IMR-90 (cell line): ENCODE measurements around the gene THEM5. TPM values are rescaled to one million over a fixed set of nuclear protein-coding genes. Genes with fewer than 3 reads are reported as not detected.
A peak's percentile ranks its signal among the peaks of the same experiment; 100 is the strongest.

ENCODE experiments used
- ATAC-seq: fragments of 200-7000 bp; cut with Tn5 transposase; 2 replicates; pipeline ENCODE4 v1.9.1; 2020; ENCODE audit warnings: low read depth, mild to moderate bottlenecking, moderate library complexity
- BruUV-seq: library from RNA; stranded (reverse); fragments of 400-500 nt; replicated peaks from 2 replicates; lab custom pipeline; 2021; lab: Mats Ljungman, UMichigan
- CTCF ChIA-PET: fragments of 300-600 bp; formaldehyde crosslinking; extraction: SDS; loops from one replicate; lab custom pipeline; 2021; ENCODE audit warnings: antibody characterized with exemption; lab: Yijun Ruan, JAX
- POLR2A ChIA-PET: fragments of 300-600 bp; sonication (Branson Sonifier 250); formaldehyde crosslinking; loops from one replicate; lab custom pipeline; 2022; ENCODE audit warnings: antibody characterized with exemption; ENCODE audit not compliant: unreplicated experiment; lab: Charles Lee
- DNase-seq: peaks from one replicate; pipeline ENCODE4 v3.0.0; 2013
- H2AFZ ChIP-seq: replicated peaks from 2 replicates; pipeline ENCODE3; 2013; ENCODE audit warnings: low read length, mild to moderate bottlenecking; ENCODE audit not compliant: poor library complexity
- H2AK5ac ChIP-seq: 2 replicates; pipeline ENCODE4 v1.6.1; 2013; ENCODE audit warnings: low read depth, low read length, inconsistent platforms
- H2AK9ac ChIP-seq: replicated peaks from 2 replicates; pipeline ENCODE3; 2013; ENCODE audit warnings: mild to moderate bottlenecking, low read depth, low read length, moderate library complexity; ENCODE audit not compliant: poor library complexity
- H2BK120ac ChIP-seq: 2 replicates; pipeline ENCODE4 v1.6.1; 2013; ENCODE audit warnings: low read depth, low read length, inconsistent platforms
- H2BK15ac ChIP-seq: 3 replicates; pipeline ENCODE4 v1.6.1; 2013; ENCODE audit warnings: low read depth, low read length, inconsistent platforms
- H2BK20ac ChIP-seq: 2 replicates; pipeline ENCODE4 v1.6.1; 2013; ENCODE audit warnings: low read depth, mild to moderate bottlenecking, inconsistent platforms, low read length, moderate library complexity
- H2BK5ac ChIP-seq: 2 replicates; pipeline ENCODE4 v1.6.1; 2013; ENCODE audit warnings: mild to moderate bottlenecking, low read depth, low read length, inconsistent platforms; ENCODE audit not compliant: poor library complexity, severe bottlenecking
- H3K14ac ChIP-seq: replicated peaks from 2 replicates; pipeline ENCODE4 v1.6.1; 2013; ENCODE audit warnings: low read depth, low read length, inconsistent platforms
- H3K18ac ChIP-seq: 2 replicates; pipeline ENCODE4 v1.6.1; 2013; ENCODE audit warnings: low read depth, low read length, control low read depth
- H3K23ac ChIP-seq: 2 replicates; pipeline ENCODE4 v1.6.1; 2013; ENCODE audit warnings: low read depth, low read length, inconsistent platforms
- H3K27ac ChIP-seq: 2 replicates; pipeline ENCODE4 v1.5.1; 2013; ENCODE audit warnings: mild to moderate bottlenecking, control low read depth, low read length; ENCODE audit not compliant: insufficient read depth
- H3K27me3 ChIP-seq: 2 replicates; pipeline ENCODE4 v1.6.1; 2013; ENCODE audit warnings: low read length; ENCODE audit not compliant: control insufficient read depth, insufficient read depth
- H3K36me3 ChIP-seq: 2 replicates; pipeline ENCODE4 v1.6.1; 2013; ENCODE audit warnings: low read length, mixed read lengths; ENCODE audit not compliant: control insufficient read depth, insufficient read depth
- H3K4ac ChIP-seq: 2 replicates; pipeline ENCODE4 v1.6.1; 2013; ENCODE audit warnings: low read depth, low read length, inconsistent platforms
- H3K4me1 ChIP-seq: 2 replicates; pipeline ENCODE4 v1.6.1; 2013; ENCODE audit warnings: low read length, mixed read lengths; ENCODE audit not compliant: control insufficient read depth, insufficient read depth
- H3K4me2 ChIP-seq: 2 replicates; pipeline ENCODE4 v1.6.1; 2013; ENCODE audit warnings: low read depth, mild to moderate bottlenecking, control low read depth, low read length, moderate library complexity
- H3K4me3 ChIP-seq: 2 replicates; pipeline ENCODE4 v1.5.1; 2013; ENCODE audit warnings: low read depth, mild to moderate bottlenecking, control low read depth, low read length, moderate library complexity; ENCODE audit not compliant: insufficient read depth
- H3K56ac ChIP-seq: 2 replicates; pipeline ENCODE4 v1.6.1; 2013; ENCODE audit warnings: low read length, inconsistent platforms; ENCODE audit not compliant: insufficient read depth; ENCODE audit errors: extremely low read depth
- H3K79me1 ChIP-seq, 2 experiments: 2 replicates each; pipeline ENCODE4 v1.6.1; 2013; ENCODE audit warnings: low read length in 2 of 2, inconsistent platforms in 1 of 2, low read depth in 1 of 2
- H3K9ac ChIP-seq: 2 replicates; pipeline ENCODE4 v1.6.1; 2013; ENCODE audit warnings: low read depth, low read length, control low read depth
- H3K9me1 ChIP-seq: 2 replicates; pipeline ENCODE4 v1.6.1; 2013; ENCODE audit warnings: low read length, inconsistent platforms; ENCODE audit not compliant: insufficient read depth
- H3K9me3 ChIP-seq: 2 replicates; pipeline ENCODE4 v1.6.1; 2013; ENCODE audit warnings: low read length; ENCODE audit not compliant: control insufficient read depth, insufficient read depth
- H4K20me1 ChIP-seq: 2 replicates; pipeline ENCODE4 v1.6.1; 2013; ENCODE audit warnings: low read length, inconsistent platforms; ENCODE audit not compliant: insufficient read depth
- H4K5ac ChIP-seq: 2 replicates; pipeline ENCODE4 v1.6.1; 2013; ENCODE audit warnings: mild to moderate bottlenecking, low read depth, low read length, control low read depth
- H4K8ac ChIP-seq, 2 experiments: 2 replicates each; pipeline ENCODE4 v1.6.1; 2013; ENCODE audit warnings: low read depth in 2 of 2, low read length in 2 of 2, control low read depth in 1 of 2, inconsistent platforms in 1 of 2
- H4K91ac ChIP-seq: 2 replicates; pipeline ENCODE4 v1.6.1; 2013; ENCODE audit warnings: low read depth, low read length, inconsistent platforms; ENCODE audit not compliant: insufficient read depth
- BHLHE40 ChIP-seq: fragments of 150-350 bp; IDR thresholded peaks from 2 replicates; pipeline ENCODE4 v1.6.1; 2016; ENCODE audit warnings: mild to moderate bottlenecking, low read depth, low read length
- CEBPB ChIP-seq: IDR thresholded peaks from 2 replicates; pipeline ENCODE4 v1.6.1; 2012; ENCODE audit warnings: low read depth, low read length, improper control_type of control experiment
- CHD1 ChIP-seq: IDR thresholded peaks from 2 replicates; pipeline ENCODE4 v1.6.1; 2012; ENCODE audit warnings: low read depth, low read length, improper control_type of control experiment
- CTCF ChIP-seq: conservative IDR thresholded peaks from 2 replicates; pipeline ENCODE4 v1.5.1; 2012; ENCODE audit warnings: mild to moderate bottlenecking, low read depth, low read length, improper control_type of control experiment
- ELK1 ChIP-seq: fragments of 150-350 bp; IDR thresholded peaks from 2 replicates; pipeline ENCODE4 v1.6.1; 2016; ENCODE audit warnings: low read depth, mild to moderate bottlenecking, low read length, moderate library complexity, borderline replicate concordance
- FOS ChIP-seq: fragments of 150-350 bp; IDR thresholded peaks from 2 replicates; pipeline ENCODE4 v1.6.1; 2016; ENCODE audit warnings: low read depth, low read length
- MAFK ChIP-seq: IDR thresholded peaks from 2 replicates; pipeline ENCODE4 v1.6.1; 2012; ENCODE audit warnings: low read depth, low read length, improper control_type of control experiment
- MAZ ChIP-seq: IDR thresholded peaks from 2 replicates; pipeline ENCODE4 v1.6.1; 2012; ENCODE audit warnings: low read depth, mild to moderate bottlenecking, low read length, improper control_type of control experiment, moderate library complexity, borderline replicate concordance
- MXI1 ChIP-seq: IDR thresholded peaks from 2 replicates; pipeline ENCODE4 v1.6.1; 2012; ENCODE audit warnings: low read depth, mild to moderate bottlenecking, low read length, moderate library complexity, borderline replicate concordance
- NFE2L2 ChIP-seq: fragments of 150-350 bp; IDR thresholded peaks from 2 replicates; pipeline ENCODE4 v1.6.1; 2016; ENCODE audit warnings: low read depth, mild to moderate bottlenecking, low read length
- POLR2A ChIP-seq: IDR thresholded peaks from 2 replicates; pipeline ENCODE4 v1.6.1; 2012; ENCODE audit warnings: mild to moderate bottlenecking, low read depth, low read length
- RAD21 ChIP-seq: IDR thresholded peaks from 2 replicates; pipeline ENCODE4 v1.6.1; 2012; ENCODE audit warnings: low read length, improper control_type of control experiment
- RCOR1 ChIP-seq: IDR thresholded peaks from 2 replicates; pipeline ENCODE4 v1.6.1; 2012; ENCODE audit warnings: mild to moderate bottlenecking, low read length, improper control_type of control experiment; ENCODE audit not compliant: insufficient replicate concordance
- SMC3 ChIP-seq: fragments of 150-350 bp; IDR thresholded peaks from 2 replicates; pipeline ENCODE4 v1.6.1; 2016; ENCODE audit warnings: low read depth, mild to moderate bottlenecking, antibody characterized with exemption, low read length, moderate library complexity
- USF2 ChIP-seq: fragments of 150-350 bp; IDR thresholded peaks from 2 replicates; pipeline ENCODE4 v1.6.1; 2017; ENCODE audit warnings: mild to moderate bottlenecking, antibody characterized with exemption, low read length, low read depth
- WGBS, 2 experiments: methylation state at CpG; one replicate each; pipeline versions ENCODE4 v1.1.5 to v1.1.7; 2013; ENCODE audit warnings: missing lambda C conversion rate in 2 of 2; ENCODE audit not compliant: insufficient read length in 1 of 2; ENCODE audit errors: extremely low coverage in 2 of 2; 5-methylcytosine and 5-hydroxymethylcytosine counted together
- dilution Hi-C: fragments of 300-500 bp; cut with HindIII; formaldehyde crosslinking; loops from one replicate; pipeline ENCODE4 v1.14.3; 2018; ENCODE audit warnings: low sequenced_read_pairs; ENCODE audit not compliant: unreplicated experiment
- in situ Hi-C: fragments of 300-500 bp; cut with MboI; formaldehyde crosslinking; loops from 3 replicates; pipeline ENCODE4 v1.14.3; 2019; ENCODE audit warnings: low sequenced_read_pairs, inconsistent platforms, mixed read lengths
- intact Hi-C: fragments of 100-400 bp; cut with micrococcal nuclease; formaldehyde crosslinking; loops from 2 replicates; pipeline ENCODE4 v1.10.0; 2022
- polyA plus RNA-seq, 3 experiments: library from polyadenylated mRNA; depleted of rRNA; stranded (reverse); fragments of >200 nt; gene quantifications; 2 replicates each; pipeline ENCODE4 v1.2.3, GENCODE V29; 2012; ENCODE audit warnings: low replicate concordance in 1 of 3
- total RNA-seq: library from RNA; depleted of rRNA; stranded (reverse); fragments of >200 nt; gene quantifications from 2 replicates; pipeline ENCODE4 v1.2.3, GENCODE V29; 2012

The THEM5 gene
- total and polyA plus RNA-seq, 2 of the 4 experiments (the other 2 are of a cell fraction): not detected

GRCh38 chr1:151858886-151859665 lies 5.6 kb upstream of the THEM5 start:
- no TSS peak for BruUV-seq
- Histone ChIP-seq H3K9me1 (peaks cover 4% of the 10 kb centered on the region; the same call in 1 of the 2 replicates), H3K4ac (no peak overlapping the region), H3K4me1 (peaks cover 1% of the 10 kb centered on the region; the same call in 1 of the 2 replicates), H3K36me3 (no peaks in the 10 kb centered on the region), H4K91ac (no peak overlapping the region), H3K27me3 (peaks cover 16% of the 10 kb centered on the region), H3K4me2 (no peak overlapping the region), H3K9ac (no peak overlapping the region), H3K14ac (no peak overlapping the region), H3K56ac (no peak overlapping the region), H2BK5ac (no peak overlapping the region), H3K23ac (no peak overlapping the region), H2BK120ac (no peak overlapping the region), H3K18ac (no peak overlapping the region), H4K8ac (no peak overlapping the region), H3K27ac (no peak overlapping the region), H2AFZ (peak overlapping the region; percentile 35), H2BK20ac (no peak overlapping the region), H2AK9ac (no peak overlapping the region), H3K79me1 (no peaks in the 10 kb centered on the region), H3K4me3 (no peak overlapping the region), H2BK15ac (no peak overlapping the region), H2AK5ac (no peak overlapping the region), H4K5ac (no peak overlapping the region), H3K9me3 (no peaks in the 10 kb centered on the region), H4K20me1 (no peaks in the 10 kb centered on the region)
- no peak for DNase-seq
- in situ Hi-C loops: no loop called here
- WGBS, 2 experiments: 100% methylated on average over 2 of the region's 6 CpGs; no CpG with 5 or more reads in 1 of the 2 experiments
- dilution Hi-C loops: no loop called here
- ChIA-PET POLR2A (no interaction called here), CTCF (no interaction called here)
- 0 out of 2 replicates have a peak, but pooled peaks have one; percentile 16 for ATAC-seq
- intact Hi-C loops: no loop called here
- TF ChIP-seq RCOR1: no peak
- TF ChIP-seq USF2: no peak
- no peak for TF ChIP-seq BHLHE40
- no peak for TF ChIP-seq CEBPB
- TF ChIP-seq FOS: no peak
- no peak for TF ChIP-seq ELK1
- TF ChIP-seq NFE2L2: no peak
- TF ChIP-seq CHD1: no peak
- no peak for TF ChIP-seq POLR2A
- no peak for TF ChIP-seq MAFK
- TF ChIP-seq MAZ: no peak
- TF ChIP-seq CTCF: no peak
- no peak for TF ChIP-seq SMC3
- no peak for TF ChIP-seq MXI1
- no peak for TF ChIP-seq RAD21
